Osteocyte (in vitro differentiated cells): ENCODE measurements around the gene ENPP1. TPM values are rescaled to one million over a fixed set of nuclear protein-coding genes. Genes with fewer than 3 reads are reported as not detected.
"Not testable (repeated sequence)": the region's sequence is repeated elsewhere in the genome, so short reads cannot be mapped to it uniquely, and the experiment has no call there.

Source experiments
- DNase-seq: peaks from one replicate; pipeline ENCODE4 v3.0.0; 2021; ENCODE audit warnings: mixed read lengths; ENCODE audit not compliant: unreplicated experiment; ENCODE audit errors: extremely low spot score
- H3K27ac Mint-ChIP-seq: one replicate; pipeline ENCODE4 v1.8.0; 2021; ENCODE audit warnings: mild to moderate bottlenecking, mixed read lengths; ENCODE audit not compliant: unreplicated experiment
- H3K27me3 Mint-ChIP-seq: one replicate; pipeline ENCODE4 v1.8.0; 2021; ENCODE audit warnings: mixed read lengths; ENCODE audit not compliant: unreplicated experiment
- H3K36me3 Mint-ChIP-seq: one replicate; pipeline ENCODE4 v1.8.0; 2021; ENCODE audit warnings: mixed read lengths; ENCODE audit not compliant: unreplicated experiment
- H3K4me1 Mint-ChIP-seq: one replicate; pipeline ENCODE4 v1.8.0; 2021; ENCODE audit warnings: mixed read lengths; ENCODE audit not compliant: unreplicated experiment
- H3K4me3 Mint-ChIP-seq: one replicate; pipeline ENCODE4 v1.8.0; 2021; ENCODE audit warnings: mild to moderate bottlenecking, moderate library complexity, mixed read lengths; ENCODE audit not compliant: unreplicated experiment
- H3K9me3 Mint-ChIP-seq: one replicate; pipeline ENCODE4 v1.8.0; 2021; ENCODE audit warnings: mixed read lengths; ENCODE audit not compliant: unreplicated experiment
- CTCF ChIP-seq: fragments of 200-600 bp; sonication (generic); IDR thresholded peaks from 2 replicates; pipeline ENCODE4 v1.5.0; 2021; ENCODE audit warnings: antibody characterized with exemption, mild to moderate bottlenecking, moderate library complexity
- total RNA-seq: library from RNA; stranded (reverse); gene quantifications from 2 replicates; pipeline ENCODE4 v1.2.1, GENCODE V29; 2021

The ENPP1 gene
- total RNA-seq, 1 donor from 2014 or later: 22.4 TPM

- Mint-ChIP-seq H3K27ac (no peak overlapping the region), H3K27me3 (peaks cover 13% of the 10 kb centered on the region), H3K4me1 (peaks cover 8% of the 10 kb centered on the region), H3K4me3 (no peak overlapping the region), H3K36me3 (peaks cover 3% of the 10 kb centered on the region), H3K9me3 (peaks cover 9% of the 10 kb centered on the region)
- DNase-seq: no peak
- TF ChIP-seq CTCF: no peak
Observed at GRCh38 chr6:131897621-131898020, 89.8 kb downstream of the ENPP1 start.

DNA sequence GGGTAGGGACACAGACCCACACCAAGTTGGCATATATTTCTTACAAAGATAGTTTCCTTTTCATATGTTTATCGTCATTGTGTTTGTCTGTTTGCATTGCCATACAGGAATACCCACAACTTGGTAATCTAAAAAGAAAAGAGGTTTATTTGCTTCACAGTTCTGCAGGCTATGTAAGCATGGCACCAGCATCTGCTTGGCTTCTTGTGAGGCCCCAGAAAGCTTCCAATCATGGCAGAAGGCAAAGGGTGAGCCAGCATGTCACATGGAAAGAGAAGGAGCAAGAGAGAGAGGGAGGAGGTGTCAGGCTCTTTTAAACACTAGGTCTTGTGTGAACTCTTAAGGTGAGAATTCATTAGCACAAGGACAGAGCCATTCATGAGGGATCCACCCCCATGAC is 90.9 kb downstream of the ENPP1 start:
- DNase-seq: no peak
- peaks cover 24% of the 10 kb centered on the region for H3K27me3 Mint-ChIP-seq
- TF ChIP-seq CTCF: no peak
- H3K27ac Mint-ChIP-seq: no peak overlapping the region
- H3K9me3 Mint-ChIP-seq: peaks cover 9% of the 10 kb centered on the region
- no peak overlapping the region for H3K4me3 Mint-ChIP-seq
- H3K4me1 Mint-ChIP-seq: peaks cover 10% of the 10 kb centered on the region
- peaks cover 3% of the 10 kb centered on the region for H3K36me3 Mint-ChIP-seq

- DNase-seq: no peak
- Mint-ChIP-seq H3K4me1 (peaks cover 7% of the 10 kb centered on the region), H3K27ac (no peak overlapping the region), H3K27me3 (peaks cover 25% of the 10 kb centered on the region), H3K9me3 (peaks cover 9% of the 10 kb centered on the region), H3K4me3 (no peak overlapping the region), H3K36me3 (peaks cover 1% of the 10 kb centered on the region)
- TF ChIP-seq CTCF: no peak
Observed at GRCh38 chr6:131900231-131900630, 92.4 kb downstream of the ENPP1 start.

GRCh38 chr6:131901326-131901873 is 93.6 kb downstream of the ENPP1 start:
- peaks cover 25% of the 10 kb centered on the region for H3K27me3 Mint-ChIP-seq
- not testable (repeated sequence) for H3K4me1 Mint-ChIP-seq, DNase-seq, H3K4me3 Mint-ChIP-seq, H3K9me3 Mint-ChIP-seq, H3K36me3 Mint-ChIP-seq, H3K27ac Mint-ChIP-seq

GRCh38 chr6:131903734-131904133 is 95.9 kb downstream of the ENPP1 start:
- H3K9me3 Mint-ChIP-seq, H3K36me3 Mint-ChIP-seq, H3K27ac Mint-ChIP-seq, DNase-seq, H3K4me1 Mint-ChIP-seq, H3K4me3 Mint-ChIP-seq: not testable (repeated sequence)
- peaks cover 25% of the 10 kb centered on the region for H3K27me3 Mint-ChIP-seq

- not testable (repeated sequence) for H3K4me1 Mint-ChIP-seq, H3K4me3 Mint-ChIP-seq, H3K27ac Mint-ChIP-seq, H3K9me3 Mint-ChIP-seq, H3K36me3 Mint-ChIP-seq, DNase-seq
- H3K27me3 Mint-ChIP-seq: peaks cover 23% of the 10 kb centered on the region
Observed at GRCh38 chr6:131908787-131909186, 101.0 kb downstream of the ENPP1 start.
